ENCODE data around the gene ASZ1.

GRCh38 chr7:117412390-117412789 is 14.9 kb downstream of the ASZ1 start:
- TF ChIP-seq, protein P1, sequence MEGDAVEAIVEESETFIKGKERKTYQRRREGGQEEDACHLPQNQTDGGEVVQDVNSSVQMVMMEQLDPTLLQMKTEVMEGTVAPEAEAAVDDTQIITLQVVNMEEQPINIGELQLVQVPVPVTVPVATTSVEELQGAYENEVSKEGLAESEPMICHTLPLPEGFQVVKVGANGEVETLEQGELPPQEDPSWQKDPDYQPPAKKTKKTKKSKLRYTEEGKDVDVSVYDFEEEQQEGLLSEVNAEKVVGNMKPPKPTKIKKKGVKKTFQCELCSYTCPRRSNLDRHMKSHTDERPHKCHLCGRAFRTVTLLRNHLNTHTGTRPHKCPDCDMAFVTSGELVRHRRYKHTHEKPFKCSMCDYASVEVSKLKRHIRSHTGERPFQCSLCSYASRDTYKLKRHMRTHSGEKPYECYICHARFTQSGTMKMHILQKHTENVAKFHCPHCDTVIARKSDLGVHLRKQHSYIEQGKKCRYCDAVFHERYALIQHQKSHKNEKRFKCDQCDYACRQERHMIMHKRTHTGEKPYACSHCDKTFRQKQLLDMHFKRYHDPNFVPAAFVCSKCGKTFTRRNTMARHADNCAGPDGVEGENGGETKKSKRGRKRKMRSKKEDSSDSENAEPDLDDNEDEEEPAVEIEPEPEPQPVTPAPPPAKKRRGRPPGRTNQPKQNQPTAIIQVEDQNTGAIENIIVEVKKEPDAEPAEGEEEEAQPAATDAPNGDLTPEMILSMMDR (IDR thresholded peaks at IDR 0.05): no peak
- no peak for TF ChIP-seq POLR2A (IDR thresholded peaks at IDR 0.05)
